NCI-H774 (cell line): ENCODE measurements around the gene CTNND2.
A peak's percentile ranks its signal among the peaks of the same experiment; 100 is the strongest.
"Not testable (repeated sequence)": the region's sequence is repeated elsewhere in the genome, so short reads cannot be mapped to it uniquely, and the experiment has no call there.

ENCODE experiments used
- DNase-seq: peaks from one replicate; lab custom pipeline; 2025; lab: John Stamatoyannopoulos, UW

CTNND2 gene

DNA sequence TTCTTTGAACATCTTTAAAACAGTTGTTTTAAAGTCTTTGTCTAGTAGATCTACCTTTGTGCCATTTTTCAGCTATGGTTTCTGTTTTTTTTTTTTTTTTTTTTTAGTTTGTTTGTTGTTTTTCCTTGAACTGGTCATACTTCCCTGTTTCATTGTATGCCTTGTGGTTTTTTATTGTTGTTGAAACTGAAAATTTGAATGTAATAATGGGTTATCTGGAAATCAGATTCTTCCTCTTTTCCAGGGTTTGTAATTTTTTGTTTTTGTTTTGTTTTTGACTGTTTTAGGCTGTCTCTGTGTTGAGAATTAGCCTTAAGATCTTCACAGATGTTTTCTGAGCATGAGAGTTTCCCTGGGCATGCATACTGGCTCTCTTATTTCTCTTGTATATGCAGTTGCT, 873.6 kb downstream of the CTNND2 start:
- no peak for DNase-seq

DNA sequence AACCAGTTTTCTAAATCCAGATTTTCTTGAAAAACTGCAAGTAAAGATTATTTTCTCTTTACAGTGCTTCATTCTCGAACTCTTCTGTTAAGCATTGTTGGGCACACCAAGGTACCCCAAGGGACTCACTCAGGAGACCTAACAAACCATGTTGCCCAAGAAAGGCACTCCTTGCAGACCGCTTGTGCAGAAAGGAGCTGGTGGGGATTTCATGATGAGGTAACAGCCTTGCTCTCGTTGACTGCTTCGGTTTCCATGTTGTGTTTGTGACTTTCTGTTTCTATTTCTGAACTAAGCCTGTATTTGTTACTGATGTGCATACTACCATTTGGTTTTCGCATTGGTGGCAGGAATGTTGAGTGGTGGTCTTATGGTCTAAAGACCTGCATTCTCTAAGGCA, 876.6 kb downstream of the CTNND2 start:
- no peak for DNase-seq

DNA sequence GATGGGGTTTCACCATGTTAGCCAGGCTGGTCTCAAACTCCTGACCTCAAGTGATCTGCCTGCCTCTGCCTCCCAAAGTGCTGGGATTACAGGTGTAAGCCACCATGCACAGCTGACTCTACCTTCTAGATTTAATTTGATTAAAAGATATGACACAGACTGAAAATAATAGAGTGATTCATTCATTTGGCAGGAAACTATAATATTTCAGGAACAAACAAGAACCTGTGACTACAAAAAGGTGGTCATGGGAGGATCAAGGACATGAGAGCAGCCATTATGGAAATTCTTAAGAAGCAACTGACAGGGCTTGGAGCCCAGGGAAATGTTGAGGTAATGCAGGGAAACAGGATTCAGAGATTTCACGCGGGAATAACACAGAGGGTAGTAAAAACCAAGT, 877.7 kb downstream of the CTNND2 start:
- no peak for DNase-seq

DNA sequence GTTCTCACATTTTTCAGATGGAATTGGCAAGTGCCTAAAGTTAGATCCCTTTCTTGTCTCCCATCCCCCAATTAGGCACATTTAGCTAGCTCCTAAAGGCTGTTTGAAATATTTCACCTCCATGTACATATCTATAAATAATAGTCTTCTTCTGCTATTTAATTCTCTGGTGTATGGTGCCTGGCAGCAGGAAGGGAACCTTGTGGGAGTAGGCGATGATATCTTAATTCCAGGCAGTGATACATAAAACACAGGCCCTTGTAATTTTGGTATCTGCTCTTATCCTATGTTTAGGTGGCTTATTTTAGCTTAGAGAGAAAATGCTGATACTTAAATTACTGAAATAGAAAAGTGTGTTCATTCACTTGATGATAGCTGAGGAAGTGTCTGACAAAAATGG, 880.3 kb downstream of the CTNND2 start:
- no peak for DNase-seq

DNA sequence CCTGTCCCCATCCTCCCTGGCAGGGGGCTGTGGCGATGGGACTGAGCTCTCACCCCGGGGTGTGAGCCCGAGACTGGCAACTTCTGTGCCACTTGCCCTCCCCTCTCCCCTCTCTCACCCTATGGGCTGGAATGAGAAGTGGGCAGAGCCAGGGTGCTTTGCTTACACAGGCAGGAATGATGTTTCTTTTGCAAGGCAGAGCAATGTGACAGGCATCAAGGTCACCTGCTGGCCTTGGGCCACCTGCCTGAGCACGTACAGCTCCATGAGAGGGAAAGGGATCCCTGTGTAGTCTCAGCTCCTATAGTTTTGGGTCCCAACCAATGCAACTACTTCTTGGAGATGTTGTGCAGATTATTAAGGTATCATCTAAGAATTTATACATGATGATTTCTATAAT, 890.5 kb downstream of the CTNND2 start:
- DNase-seq: no peak

DNA sequence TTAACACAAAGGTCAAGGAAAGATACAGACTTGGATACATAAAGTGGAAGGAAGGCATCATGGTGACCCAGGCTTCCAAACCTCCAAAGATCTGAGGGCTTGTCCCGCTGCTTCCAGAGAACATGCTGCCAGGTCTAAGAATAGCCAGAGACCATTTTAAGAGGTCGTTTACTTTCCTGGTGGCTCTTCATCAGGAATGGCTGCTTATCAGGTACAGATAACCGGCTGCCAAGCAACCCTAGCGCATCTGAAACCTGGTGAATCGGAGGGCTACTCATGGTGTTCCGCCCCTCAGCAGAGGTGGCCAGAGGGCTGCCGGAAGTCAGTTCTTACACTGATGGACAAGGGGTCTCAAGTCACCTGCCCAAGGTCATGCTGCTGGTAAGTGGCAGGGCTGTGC, 892.0 kb downstream of the CTNND2 start:
- no peak for DNase-seq

DNA sequence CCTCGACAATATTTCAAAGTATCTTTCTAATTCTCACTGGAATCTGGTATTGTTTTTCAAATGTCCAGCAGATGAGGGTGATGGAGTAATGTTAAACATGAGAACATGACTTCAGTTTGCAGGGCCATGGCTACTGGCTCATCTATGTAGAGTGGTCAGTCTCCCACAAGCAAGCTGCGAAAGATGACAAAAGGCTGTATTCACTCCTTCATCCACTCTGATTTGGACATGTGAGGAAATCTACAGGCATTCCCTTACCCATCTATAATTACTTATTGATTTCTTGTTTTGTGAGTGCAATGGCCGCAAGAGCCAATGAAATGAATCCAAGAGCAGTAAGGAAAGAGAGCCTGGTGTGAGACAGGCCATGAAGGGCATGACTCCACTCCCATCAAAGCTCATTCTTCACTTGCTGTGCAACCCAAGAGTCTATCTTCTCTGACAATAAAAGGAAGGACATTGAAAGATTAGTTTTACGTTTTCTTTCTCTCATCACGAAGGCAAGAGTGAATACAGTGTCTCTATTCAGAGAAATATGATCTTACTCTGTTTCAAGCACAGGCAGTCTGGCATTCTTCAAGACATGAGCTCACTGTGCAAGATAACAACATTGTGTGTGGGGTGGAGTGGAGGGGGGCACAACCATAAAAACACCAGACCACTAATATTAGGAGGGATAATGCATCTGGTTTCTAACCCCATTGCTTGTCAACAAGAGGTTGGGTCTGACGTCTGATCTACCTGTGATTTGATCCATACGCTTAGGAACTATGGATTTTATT, 893.6 kb downstream of the CTNND2 start:
- no peak for DNase-seq

DNA sequence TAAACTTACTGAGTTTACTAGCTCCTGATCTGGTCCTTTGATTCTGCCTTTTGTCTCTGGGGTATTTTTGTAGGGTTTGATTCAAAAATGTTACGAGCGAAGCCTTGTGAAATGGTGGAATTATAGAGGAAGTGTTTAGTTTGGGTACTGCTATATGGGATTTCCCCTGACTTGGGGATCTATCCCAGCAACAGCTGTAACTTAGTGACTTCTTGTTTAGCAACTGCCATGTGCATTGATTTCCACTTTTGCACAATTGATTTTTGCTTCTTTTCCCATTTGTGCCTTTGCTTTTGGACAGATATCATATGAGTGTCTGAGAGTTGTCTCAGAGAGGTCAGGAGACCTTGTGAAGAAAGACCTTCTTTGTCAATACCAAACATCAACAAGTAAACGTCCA, 894.7 kb downstream of the CTNND2 start:
- DNase-seq: no peak

DNA sequence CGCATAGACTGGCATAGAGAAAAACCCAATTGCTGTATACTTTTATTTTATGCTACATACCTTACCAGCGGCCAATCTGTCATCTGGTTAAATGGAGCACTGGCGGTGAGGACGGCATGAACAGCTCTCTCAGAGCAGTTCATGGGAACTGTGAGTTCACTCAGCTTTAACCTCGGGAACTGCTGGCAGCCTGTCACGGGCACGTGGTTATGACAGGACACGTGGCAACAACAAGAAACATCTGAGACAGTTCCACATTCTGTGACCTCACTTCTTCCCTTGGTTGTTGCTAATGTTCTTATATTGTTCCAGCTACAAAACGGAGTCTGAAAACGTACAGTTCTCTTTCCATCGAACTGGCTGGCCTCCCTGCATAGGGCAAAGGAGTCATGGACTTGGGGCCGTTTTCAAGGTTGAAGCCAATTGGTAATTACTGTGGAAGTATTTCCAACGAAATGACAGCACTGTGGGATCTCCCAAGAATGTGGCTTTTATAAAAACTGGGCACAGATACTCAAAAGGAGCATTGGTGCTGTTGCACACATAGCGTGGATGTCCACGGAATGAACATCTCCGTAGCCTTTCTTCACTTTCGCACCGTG, 896.9 kb downstream of the CTNND2 start:
- no peak for DNase-seq

DNA sequence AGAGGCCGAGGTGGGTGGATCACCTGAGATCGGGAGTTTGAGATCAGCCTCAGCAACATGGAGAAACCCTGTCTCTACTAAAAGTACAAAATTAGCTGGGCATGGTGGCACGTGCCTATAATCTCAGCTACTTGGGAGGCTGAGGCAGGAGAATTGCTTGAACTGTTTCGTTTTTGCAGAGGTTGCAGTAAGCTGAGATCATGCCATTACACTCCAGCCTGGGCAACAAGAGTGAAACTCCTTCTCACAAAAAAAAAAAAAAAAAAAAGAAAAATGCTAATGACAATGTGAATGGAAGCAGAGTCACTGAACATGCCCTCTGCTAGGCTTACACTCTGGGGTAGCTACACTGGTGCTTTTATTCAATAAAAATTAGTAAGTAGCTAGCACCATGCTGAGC, 899.7 kb downstream of the CTNND2 start:
- not testable (repeated sequence) for DNase-seq

DNA sequence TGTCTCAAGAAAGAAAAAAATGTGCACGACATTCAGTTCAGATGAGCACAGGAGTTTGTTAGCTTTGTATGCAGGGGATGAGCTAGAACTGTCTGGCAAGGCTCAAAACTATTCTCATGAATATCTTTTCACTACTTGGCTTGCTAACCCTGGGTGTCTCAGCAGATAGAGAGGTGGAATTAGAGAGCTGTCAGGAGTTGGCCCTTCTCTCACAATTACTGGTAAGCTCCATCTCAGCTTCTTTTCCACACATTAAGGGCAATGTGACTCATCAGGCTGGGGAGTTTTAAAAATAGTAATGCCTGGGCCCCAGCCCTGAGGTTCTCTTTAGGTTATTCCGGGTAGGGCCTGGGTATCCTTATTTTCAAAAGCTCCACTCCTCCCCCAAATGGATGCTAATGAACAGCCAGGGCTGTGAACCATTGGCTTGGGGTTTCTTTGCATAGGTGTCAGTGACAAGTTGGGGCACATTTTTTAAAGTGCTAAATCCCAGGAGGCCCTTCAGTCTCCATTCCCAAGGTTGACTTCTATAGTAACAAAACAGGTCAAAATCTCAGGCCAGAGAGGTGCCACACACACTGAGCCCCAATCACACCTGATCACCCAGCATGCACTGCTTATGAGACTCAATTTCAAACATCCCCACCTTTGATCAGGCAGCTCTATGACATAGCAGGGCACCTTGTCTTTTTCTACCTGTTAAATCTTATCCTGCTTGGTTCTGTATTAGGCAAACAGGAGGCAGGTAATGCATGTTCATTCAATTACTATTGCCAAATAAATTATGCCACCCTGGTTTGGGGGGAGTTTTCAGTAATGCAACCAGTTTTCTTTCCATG, 903.5 kb downstream of the CTNND2 start:
- DNase-seq: no peak

DNA sequence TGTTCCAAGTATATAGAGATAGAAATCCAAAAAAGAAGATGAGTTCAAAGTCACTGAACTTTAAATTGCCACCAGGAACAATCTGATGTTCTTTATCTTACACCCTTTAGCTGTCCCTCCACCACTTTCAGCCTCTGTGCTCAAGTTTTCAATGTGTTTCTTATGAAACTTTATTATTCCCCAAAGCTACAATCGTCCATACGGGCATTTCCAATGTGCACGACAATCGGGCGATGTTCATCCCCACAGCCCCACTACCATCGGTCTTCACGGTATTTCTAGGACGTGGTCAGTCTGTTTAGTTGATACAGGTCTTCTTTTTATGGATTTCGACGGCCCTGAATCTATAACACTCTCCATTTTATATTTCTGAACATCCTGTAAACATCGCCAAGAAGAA, 904.5 kb downstream of the CTNND2 start:
- DNase-seq: no peak

DNA sequence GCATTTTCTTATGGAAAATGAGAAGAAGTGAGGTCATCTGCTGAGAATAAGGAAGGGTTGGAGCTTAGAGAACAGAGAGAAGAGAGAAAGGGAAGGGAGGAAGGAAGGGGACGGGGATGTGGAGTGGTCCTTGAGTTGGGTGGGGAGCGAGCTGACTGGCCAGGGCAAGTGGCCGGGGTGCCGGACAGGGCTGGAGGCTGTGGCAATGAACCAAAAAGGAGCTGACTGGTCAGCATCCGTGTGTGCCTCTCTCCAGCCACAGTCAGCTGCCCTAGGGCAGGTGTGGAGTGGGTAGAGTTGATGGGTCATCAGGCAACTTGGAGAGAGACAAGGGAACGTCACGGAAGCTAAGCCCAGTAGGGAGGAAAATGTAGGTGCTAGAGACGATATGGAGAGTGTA, 908.4 kb downstream of the CTNND2 start:
- no peak for DNase-seq

DNA sequence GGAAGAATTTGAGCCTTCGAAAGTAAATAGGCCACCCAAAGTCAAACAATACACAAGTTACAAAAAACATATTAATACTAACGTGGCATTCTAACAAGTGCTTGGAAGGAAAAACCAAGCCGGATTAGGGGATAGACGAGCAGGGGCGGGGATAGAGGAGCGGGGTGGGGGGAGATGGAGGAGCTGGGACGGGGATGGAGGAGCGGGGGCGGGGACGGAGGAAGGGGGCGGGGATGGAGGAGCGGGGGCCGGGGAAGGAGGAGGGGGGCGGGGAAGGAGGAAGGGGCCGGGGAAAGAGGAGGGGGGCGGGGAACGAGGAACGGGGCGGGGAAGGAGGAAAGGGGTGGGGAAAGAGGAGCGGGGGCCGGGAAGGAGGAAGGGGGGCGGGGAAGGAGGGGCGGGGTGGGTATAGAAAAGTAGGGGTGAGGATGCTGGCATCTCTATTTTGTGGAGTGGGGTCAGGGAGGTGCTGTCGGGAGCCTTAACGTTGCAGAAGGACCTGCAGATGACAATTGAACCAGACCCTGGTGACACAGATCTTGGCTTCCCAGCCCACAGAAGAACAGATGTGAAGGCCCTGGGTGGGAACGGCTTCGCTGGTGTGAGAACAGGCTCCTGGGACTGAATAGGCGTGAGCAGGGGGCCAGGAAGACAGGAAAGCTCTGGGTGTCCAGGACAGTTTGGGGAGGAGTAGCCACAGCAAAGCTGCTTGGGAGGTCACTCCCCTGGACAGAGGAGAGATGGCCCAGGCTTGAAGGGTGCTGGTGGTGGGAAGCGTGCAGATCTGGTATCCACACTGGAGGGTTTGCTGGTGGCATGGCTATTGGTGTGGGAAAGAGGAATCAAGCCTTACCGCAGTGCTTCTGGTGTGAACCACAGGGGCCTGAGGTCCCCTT, 909.9 kb downstream of the CTNND2 start:
- DNase-seq: no peak

DNA sequence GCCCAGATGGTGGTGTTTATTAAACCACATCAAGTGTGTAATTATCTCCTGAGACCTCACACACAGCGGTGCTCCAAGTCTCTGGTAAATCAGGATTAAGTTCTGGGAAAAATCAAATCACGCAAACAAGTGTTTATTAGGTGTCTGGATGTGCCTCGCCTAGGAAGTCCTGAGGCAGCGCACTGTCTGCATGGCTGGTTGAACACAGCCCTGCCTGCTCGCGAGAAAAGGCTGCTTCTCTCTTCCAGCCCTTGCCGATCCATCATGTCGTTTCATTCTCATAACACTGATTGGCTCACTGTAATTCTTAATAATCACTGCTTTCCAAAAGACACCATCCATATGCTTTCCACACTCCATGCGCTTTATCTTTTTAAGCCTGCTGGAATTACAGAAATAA, 913.6 kb downstream of the CTNND2 start:
- DNase-seq: no peak

DNA sequence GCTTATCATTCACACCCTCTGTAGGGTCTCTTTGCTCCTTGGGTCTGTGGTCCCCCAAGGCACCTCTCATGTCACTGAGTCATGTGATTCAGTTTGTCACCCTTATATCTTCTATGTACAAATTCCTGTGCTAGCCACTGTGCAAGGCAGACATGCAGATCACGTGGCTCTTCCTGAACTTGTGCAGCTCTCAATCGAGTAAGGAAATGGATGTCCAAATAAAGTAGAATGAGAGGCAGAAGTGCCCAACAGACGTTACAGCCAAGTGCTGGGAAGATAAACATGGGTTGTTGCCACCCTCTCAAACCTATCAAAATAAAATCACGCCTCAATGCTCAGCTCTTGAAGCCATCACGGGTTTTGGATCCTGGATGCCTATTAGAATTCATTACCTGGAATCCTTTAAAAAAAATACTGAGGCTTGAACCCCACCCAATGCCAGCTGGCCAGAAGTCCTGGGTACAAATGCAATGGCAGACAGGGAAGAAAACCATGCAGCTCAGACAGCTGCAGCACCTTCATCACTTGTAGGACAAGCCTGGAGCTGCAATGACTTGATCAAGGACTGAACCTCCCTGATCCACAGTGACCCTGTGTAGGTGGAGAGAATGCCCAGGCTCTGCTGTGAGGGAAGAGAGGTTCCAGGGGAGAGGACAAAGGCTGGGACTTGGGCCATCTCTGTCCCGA, 914.5 kb downstream of the CTNND2 start:
- no peak for DNase-seq

DNA sequence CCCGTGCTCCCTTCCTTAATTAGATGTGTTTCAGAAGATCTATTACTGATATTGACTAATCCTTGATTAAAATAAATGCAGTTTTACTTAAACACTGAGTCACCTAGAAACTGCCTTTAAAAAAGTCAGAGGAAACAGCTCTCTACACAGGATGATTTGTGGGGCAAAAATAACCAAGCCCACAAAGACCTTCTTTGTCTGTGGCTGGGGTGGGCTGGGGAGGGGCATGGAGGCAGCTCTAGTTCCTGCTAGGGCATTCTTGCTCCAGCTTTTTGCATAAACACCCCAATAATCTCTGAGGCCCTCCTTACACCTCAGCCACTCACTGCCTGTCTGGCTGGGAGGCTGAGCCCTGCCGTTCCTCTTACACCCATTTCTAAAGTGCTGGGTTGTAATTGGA, 915.6 kb downstream of the CTNND2 start:
- DNase-seq: no peak

DNA sequence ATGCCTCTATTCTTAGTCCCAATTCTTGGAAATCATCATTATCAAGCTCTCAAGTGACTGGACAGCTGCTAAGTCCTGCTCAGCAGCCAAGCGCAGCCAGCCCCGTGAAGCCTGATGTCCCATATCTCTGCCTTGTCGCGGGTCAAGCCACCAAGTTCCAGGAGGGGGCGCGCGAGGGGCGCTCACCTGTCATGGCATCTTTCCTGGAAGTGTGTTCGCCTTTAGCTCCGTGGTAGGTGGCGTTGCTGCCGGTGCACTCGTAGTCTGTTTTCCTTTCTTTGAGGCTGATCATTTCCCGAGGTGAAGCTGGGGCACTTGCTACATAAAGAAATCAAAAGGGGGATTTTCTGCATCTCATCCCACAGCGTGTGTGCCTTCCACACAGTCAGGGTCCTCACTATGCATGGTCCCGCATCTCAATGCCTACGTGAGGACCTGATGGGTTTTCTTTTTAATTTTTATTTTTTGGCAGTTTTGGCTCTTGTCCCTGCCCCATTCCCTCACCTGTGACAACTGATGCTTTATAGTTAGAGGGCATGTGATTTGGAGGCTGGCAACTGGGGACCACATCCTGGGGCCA, 916.2 kb downstream of the CTNND2 start:
- peak; percentile 44 for DNase-seq

DNA sequence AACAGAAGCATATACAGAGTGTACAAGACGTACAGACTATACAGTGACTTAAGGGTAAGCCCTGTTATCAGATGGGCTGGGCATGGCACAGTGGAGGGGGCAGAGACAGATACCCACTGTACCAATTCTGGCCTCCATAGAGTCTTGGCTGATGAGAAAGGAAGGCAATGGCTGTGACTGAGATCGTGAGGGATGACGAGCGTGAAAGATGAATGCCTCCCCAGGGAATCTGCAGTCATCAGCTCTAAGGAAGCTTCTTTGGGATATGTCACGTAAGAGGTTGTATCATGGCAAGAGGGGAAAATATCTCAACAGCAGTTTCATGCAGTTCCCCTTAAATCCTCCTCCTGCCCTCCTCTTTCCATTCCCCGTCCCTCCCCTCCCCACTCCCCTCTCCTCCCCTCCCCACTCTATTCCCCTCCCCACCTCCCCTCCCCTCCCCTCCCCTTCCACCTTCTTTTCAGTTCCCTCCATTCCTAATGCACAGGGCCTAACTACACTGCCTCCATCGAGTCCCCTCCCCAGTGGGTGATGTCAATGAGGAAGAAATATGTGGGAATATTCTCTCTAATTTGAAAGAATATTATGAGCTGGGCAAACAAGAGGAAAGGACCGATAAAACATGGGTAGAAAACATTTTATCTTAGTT, 916.8 kb downstream of the CTNND2 start:
- DNase-seq: no peak

DNA sequence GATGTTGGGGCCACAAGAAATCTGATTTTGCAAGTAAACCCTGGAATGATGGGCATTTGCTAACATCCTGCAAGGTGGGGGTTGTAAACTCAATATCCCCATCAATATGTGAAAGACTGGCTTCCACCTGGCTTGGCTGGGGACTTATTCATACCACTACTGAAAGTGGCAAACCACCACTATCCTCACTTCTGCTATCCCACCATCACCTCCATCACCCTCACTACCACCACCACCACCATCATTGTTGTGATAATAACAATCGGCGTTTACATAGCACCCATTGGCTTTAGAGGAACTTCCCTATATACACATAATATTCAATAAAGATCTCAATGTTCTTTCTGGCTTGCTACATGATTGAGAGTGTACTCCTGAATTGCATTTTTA, 918.5 kb downstream of the CTNND2 start:
- no peak for DNase-seq
